Neuronal stem cell (in vitro differentiated cells): ENCODE results near the gene HTATSF1.

Experiments
- DNase-seq: peaks from one replicate; pipeline ENCODE4 v3.0.0-alpha.2; 2013; ENCODE audit warnings: low spot score
- H2AFZ ChIP-seq: one replicate; pipeline ENCODE4 v1.6.1; 2013; ENCODE audit warnings: mild to moderate bottlenecking, low read length, inconsistent platforms
- H2AK5ac ChIP-seq: 2 replicates; pipeline ENCODE4 v1.6.1; 2013; ENCODE audit warnings: low read depth, mild to moderate bottlenecking, inconsistent platforms, low read length, moderate library complexity, mixed read lengths
- H2BK120ac ChIP-seq: 2 replicates; pipeline ENCODE4 v1.6.1; 2013; ENCODE audit warnings: low read depth, mild to moderate bottlenecking, inconsistent platforms, low read length, moderate library complexity, mixed read lengths
- H2BK12ac ChIP-seq: one replicate; pipeline ENCODE4 v1.6.1; 2013; ENCODE audit warnings: low read length, inconsistent platforms
- H2BK15ac ChIP-seq: 2 replicates; pipeline ENCODE4 v1.6.1; 2013; ENCODE audit warnings: mild to moderate bottlenecking, low read length, inconsistent platforms, mixed read lengths
- H2BK5ac ChIP-seq: one replicate; pipeline ENCODE4 v1.6.1; 2013; ENCODE audit warnings: inconsistent platforms, mild to moderate bottlenecking, low read length, moderate library complexity
- H3K14ac ChIP-seq: one replicate; pipeline ENCODE4 v1.6.1; 2013; ENCODE audit warnings: low read length, inconsistent platforms
- H3K18ac ChIP-seq: 2 replicates; pipeline ENCODE4 v1.6.1; 2013; ENCODE audit warnings: low read length, inconsistent platforms
- H3K23ac ChIP-seq: 2 replicates; pipeline ENCODE4 v1.6.1; 2013; ENCODE audit warnings: low read depth, mild to moderate bottlenecking, mixed read lengths, low read length, inconsistent platforms; ENCODE audit not compliant: poor library complexity
- H3K27ac ChIP-seq: replicated peaks from 3 replicates; pipeline ENCODE4 v1.5.1; 2013; ENCODE audit warnings: low read length, inconsistent platforms
- H3K27me3 ChIP-seq, 3 experiments: 2 replicates each; pipeline ENCODE4 v1.6.1; 2013; ENCODE audit warnings: low read length in 3 of 3, mild to moderate bottlenecking in 2 of 3, inconsistent platforms in 1 of 3, low read depth in 1 of 3, mixed read lengths in 1 of 3, moderate library complexity in 1 of 3; ENCODE audit not compliant: control insufficient read depth in 3 of 3, insufficient read depth in 3 of 3
- H3K36me3 ChIP-seq, 2 donors: replicated peaks in 1 of 2; 2 replicates each; pipeline ENCODE4 v1.6.1; 2013; ENCODE audit warnings: low read length in 2 of 2; ENCODE audit not compliant: control insufficient read depth in 2 of 2, insufficient read depth in 2 of 2
- H3K4ac ChIP-seq: 2 replicates; pipeline ENCODE4 v1.6.1; 2013; ENCODE audit warnings: inconsistent platforms, mild to moderate bottlenecking, low read length, moderate library complexity
- H3K4me1 ChIP-seq, 2 donors: 1 replicate in 1 of 2; 2 replicates in 1 of 2; pipeline ENCODE4 v1.6.1; 2013; ENCODE audit warnings: low read length in 2 of 2, low read depth in 1 of 2; ENCODE audit not compliant: control insufficient read depth in 2 of 2, insufficient read depth in 1 of 2
- H3K4me2 ChIP-seq: one replicate; pipeline ENCODE4 v1.6.1; 2013; ENCODE audit warnings: mild to moderate bottlenecking, low read length, inconsistent platforms; ENCODE audit not compliant: insufficient read depth, poor library complexity, severe bottlenecking
- H3K4me3 ChIP-seq, 2 donors: 2 replicates each; pipeline ENCODE4 v1.5.1; 2013; ENCODE audit warnings: low read length in 2 of 2, mild to moderate bottlenecking in 2 of 2, inconsistent platforms in 1 of 2, moderate library complexity in 1 of 2
- H3K79me1 ChIP-seq: one replicate; pipeline ENCODE4 v1.6.1; 2013; ENCODE audit warnings: low read depth, mild to moderate bottlenecking, inconsistent platforms, low read length, moderate library complexity
- H3K9ac ChIP-seq: one replicate; pipeline ENCODE4 v1.6.1; 2013; ENCODE audit warnings: mild to moderate bottlenecking, low read depth, low read length, inconsistent platforms; ENCODE audit not compliant: poor library complexity
- H3K9me3 ChIP-seq, 2 donors: replicated peaks in 1 of 2; 2 replicates each; pipeline versions ENCODE3 to v1.6.1; 2013; ENCODE audit warnings: low read length in 2 of 2, mild to moderate bottlenecking in 2 of 2, inconsistent platforms in 1 of 2, low read depth in 1 of 2, mixed read lengths in 1 of 2, moderate library complexity in 1 of 2; ENCODE audit not compliant: control insufficient read depth in 2 of 2, insufficient read depth in 1 of 2
- H4K8ac ChIP-seq: one replicate; pipeline ENCODE4 v1.6.1; 2013; ENCODE audit warnings: low read depth, mild to moderate bottlenecking, inconsistent platforms, low read length, moderate library complexity
- H4K91ac ChIP-seq: one replicate; pipeline ENCODE4 v1.6.1; 2013; ENCODE audit warnings: low read length, low read depth, mild to moderate bottlenecking, inconsistent platforms; ENCODE audit not compliant: poor library complexity
- WGBS, 2 donors: extraction: QIAGEN DNeasy Blood & Tissue Kit; methylation state at CpG; one replicate each; pipeline ENCODE4 v1.1.7; 2013; ENCODE audit warnings: missing lambda C conversion rate in 2 of 2, mixed read lengths in 1 of 2; ENCODE audit not compliant: insufficient read length in 2 of 2, insufficient replicate concordance in 1 of 2; ENCODE audit errors: extremely low coverage in 2 of 2; 5-methylcytosine and 5-hydroxymethylcytosine counted together

The HTATSF1 gene

DNA sequence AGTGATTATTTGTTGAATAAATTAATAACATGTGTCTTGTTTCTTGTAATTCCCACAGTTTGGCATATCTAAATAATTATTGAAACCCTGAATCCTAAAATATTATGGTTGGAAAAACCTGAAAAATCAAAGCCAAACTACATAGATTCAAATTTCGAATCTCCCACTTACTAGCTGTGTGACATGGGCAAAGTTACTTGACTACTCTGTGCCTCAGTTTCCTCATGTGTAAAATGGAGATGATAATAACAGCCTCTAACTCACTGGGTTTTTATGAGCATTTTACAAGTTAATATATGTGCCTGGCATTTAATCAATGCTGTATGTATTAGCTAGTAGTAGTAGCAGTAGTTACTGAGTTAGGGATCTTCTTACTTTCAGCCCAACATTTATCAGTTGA, 44.3 kb upstream of the HTATSF1 start:
- no peak overlapping the region for H3K9ac ChIP-seq
- no CpG with 5 or more reads among the region's 1 CpG for WGBS, 2 donors
- H3K4me3 ChIP-seq = no peak overlapping the region
- H3K4me1 ChIP-seq = no peaks in the 10 kb centered on the region
- no peak overlapping the region for H3K27ac ChIP-seq
- no peak overlapping the region for H3K18ac ChIP-seq
- no peak overlapping the region for H3K14ac ChIP-seq
- H4K8ac ChIP-seq = no peak overlapping the region
- no peak overlapping the region for H2BK120ac ChIP-seq
- no peak overlapping the region for H2BK15ac ChIP-seq
- H3K27me3 ChIP-seq = peaks cover 0 to 2% (median 0%) of the 10 kb centered on the region in 3 experiments
- no peak for DNase-seq
- H4K91ac ChIP-seq = no peak overlapping the region
- H3K79me1 ChIP-seq = no peaks in the 10 kb centered on the region
- H3K4me2 ChIP-seq = no peak overlapping the region
- no peak overlapping the region for H3K23ac ChIP-seq
- H3K36me3 ChIP-seq = no peaks in the 10 kb centered on the region
- H2AFZ ChIP-seq = no peak overlapping the region
- H3K4ac ChIP-seq = no peak overlapping the region
- H2BK12ac ChIP-seq = no peak overlapping the region
- H3K9me3 ChIP-seq = no peaks in the 10 kb centered on the region
- no peak overlapping the region for H2BK5ac ChIP-seq
- H2AK5ac ChIP-seq = no peak overlapping the region

DNA sequence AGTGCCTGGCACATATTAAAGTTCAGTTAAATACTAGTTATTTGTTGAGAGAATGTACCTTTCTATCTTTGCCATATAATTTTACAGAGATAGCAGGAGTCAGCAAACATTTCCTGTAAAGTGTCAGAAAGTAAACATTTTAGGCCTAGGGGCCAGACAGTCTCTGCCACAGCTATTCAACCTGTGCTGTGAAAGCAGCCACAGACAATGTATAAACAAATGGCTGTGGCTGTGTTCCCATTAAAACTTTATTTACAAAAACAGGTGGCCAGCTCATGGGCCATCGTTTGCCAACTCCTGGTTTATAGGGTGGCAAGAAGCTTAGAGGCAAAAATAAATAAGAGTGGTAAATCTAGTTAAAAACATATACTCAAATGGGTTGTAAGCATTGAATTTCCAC, 43.6 kb upstream of the HTATSF1 start:
- Histone ChIP-seq H3K18ac (no peak overlapping the region), H3K4me3 (no peak overlapping the region), H2BK12ac (no peak overlapping the region), H3K14ac (no peak overlapping the region), H3K36me3 (no peaks in the 10 kb centered on the region), H4K91ac (no peak overlapping the region), H3K23ac (no peak overlapping the region), H2AFZ (no peak overlapping the region), H3K9ac (no peak overlapping the region), H3K79me1 (no peaks in the 10 kb centered on the region), H2BK120ac (no peak overlapping the region), H3K4ac (no peak overlapping the region), H4K8ac (no peak overlapping the region), H3K27ac (no peak overlapping the region), H3K4me1 (no peaks in the 10 kb centered on the region), H2BK5ac (no peak overlapping the region), H2AK5ac (no peak overlapping the region), H3K4me2 (no peak overlapping the region), H3K27me3 (peaks cover 0 to 7% (median 0%) of the 10 kb centered on the region in 3 experiments), H2BK15ac (no peak overlapping the region), H3K9me3 (no peaks in the 10 kb centered on the region)
- no CpG with 5 or more reads among the region's 1 CpG for WGBS, 2 donors
- DNase-seq = no peak

DNA sequence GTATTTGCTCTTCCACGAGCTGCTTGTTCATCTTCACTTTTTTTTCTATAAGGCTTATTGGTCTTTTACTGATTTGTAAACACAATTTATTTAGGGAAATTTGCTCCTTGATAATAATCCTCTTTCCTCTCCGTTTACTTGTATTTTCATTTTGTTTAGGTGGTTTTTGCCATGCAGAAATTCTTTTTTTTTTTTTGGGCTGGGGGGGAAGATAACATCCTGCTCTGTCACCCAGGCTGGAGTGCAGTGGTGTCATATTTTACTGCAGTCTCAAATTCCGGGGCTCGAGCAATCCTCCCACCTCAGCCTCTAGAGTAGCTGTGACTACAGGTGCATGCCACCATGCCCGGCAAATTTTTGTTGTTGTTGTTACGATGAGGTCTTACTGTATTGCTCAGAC, 41.3 kb upstream of the HTATSF1 start:
- Histone ChIP-seq H3K79me1 (no peaks in the 10 kb centered on the region), H3K4me1 (no peaks in the 10 kb centered on the region), H3K9me3 (no peaks in the 10 kb centered on the region), H2AFZ (no peak overlapping the region), H4K8ac (no peak overlapping the region), H2BK5ac (no peak overlapping the region), H2BK120ac (no peak overlapping the region), H3K18ac (no peak overlapping the region), H3K9ac (no peak overlapping the region), H3K27me3 (peaks cover 0 to 7% (median 0%) of the 10 kb centered on the region in 3 experiments), H3K4ac (no peak overlapping the region), H3K27ac (no peak overlapping the region), H3K14ac (no peak overlapping the region), H3K4me2 (no peak overlapping the region), H2BK15ac (no peak overlapping the region), H2AK5ac (no peak overlapping the region), H4K91ac (no peak overlapping the region), H3K36me3 (no peaks in the 10 kb centered on the region), H3K23ac (no peak overlapping the region), H3K4me3 (no peak overlapping the region), H2BK12ac (no peak overlapping the region)
- no CpG with 5 or more reads among the region's 6 CpGs for WGBS, 2 donors
- no peak for DNase-seq

DNA sequence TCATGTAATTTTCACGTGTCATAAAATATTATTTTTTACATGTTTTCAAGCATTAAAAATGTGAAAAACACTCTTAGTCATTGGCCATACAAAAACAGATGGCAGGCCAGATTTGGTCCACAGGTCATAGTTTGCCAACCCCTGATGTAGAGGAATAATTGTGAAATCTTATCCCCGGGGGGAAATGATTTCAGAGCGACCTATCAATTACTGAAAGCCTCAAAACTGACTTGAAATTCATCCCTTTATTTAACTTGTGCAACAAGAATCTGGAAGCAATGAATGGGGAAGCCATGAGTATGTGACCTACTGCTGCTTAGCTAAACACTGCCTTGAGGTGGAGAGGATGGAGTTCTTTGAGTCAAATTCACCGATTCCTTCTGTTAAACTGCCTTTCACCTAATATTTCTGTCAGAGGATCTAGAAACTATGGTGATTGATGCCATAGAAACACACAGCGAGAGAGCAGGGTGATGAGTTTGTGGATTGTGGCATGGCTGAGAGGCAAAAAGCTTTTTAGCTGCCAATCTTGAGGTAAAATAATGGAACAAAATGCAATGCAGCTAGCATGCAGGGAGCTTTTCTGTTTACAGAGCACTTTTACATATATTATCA, 40.0 kb upstream of the HTATSF1 start:
- H3K4me3 ChIP-seq = no peak overlapping the region
- H2BK12ac ChIP-seq = no peak overlapping the region
- H2AFZ ChIP-seq = no peak overlapping the region
- H4K8ac ChIP-seq = no peak overlapping the region
- no peak overlapping the region for H3K4me2 ChIP-seq
- no peaks in the 10 kb centered on the region for H3K79me1 ChIP-seq
- H2BK5ac ChIP-seq = no peak overlapping the region
- no peaks in the 10 kb centered on the region for H3K4me1 ChIP-seq
- H3K9ac ChIP-seq = no peak overlapping the region
- H2AK5ac ChIP-seq = no peak overlapping the region
- no peaks in the 10 kb centered on the region for H3K9me3 ChIP-seq
- no peak overlapping the region for H3K14ac ChIP-seq
- no CpG with 5 or more reads among the region's 5 CpGs for WGBS, 2 donors
- H2BK120ac ChIP-seq = no peak overlapping the region
- no peak overlapping the region for H2BK15ac ChIP-seq
- DNase-seq = no peak
- peaks cover 0 to 7% (median 0%) of the 10 kb centered on the region in 3 experiments for H3K27me3 ChIP-seq
- H3K18ac ChIP-seq = no peak overlapping the region
- no peak overlapping the region for H3K4ac ChIP-seq
- no peak overlapping the region for H3K27ac ChIP-seq
- H3K36me3 ChIP-seq = no peaks in the 10 kb centered on the region
- H4K91ac ChIP-seq = no peak overlapping the region
- H3K23ac ChIP-seq = no peak overlapping the region
